ENCODE measurements around the gene PAQR8. TPM values are rescaled to one million over a fixed set of nuclear protein-coding genes. Genes with fewer than 3 reads are reported as not detected.
A peak's percentile ranks its signal among the peaks of the same experiment; 100 is the strongest.

PAQR8 gene
- polyA plus RNA-seq, 1 of the 3 experiments (the other 2 are of a cell fraction): 2.3 TPM

- no peaks in the 10 kb centered on the region for H4K20me1 ChIP-seq (ENCODE audit: insufficient read depth)
- CTCF ChIA-PET: interaction anchor here (0.7 to 6.2 kb wide), 9 partner anchors 10 to 260 kb away, joined by 3 to 94 read pairs (median 8); partner anchors contain the start of gene TMEM14A
- peaks cover 40% of the 10 kb centered on the region for H3F3A ChIP-seq (replicated peaks; ENCODE audit: insufficient read depth)
- DNase-seq: no peak
- H3K4me3 ChIP-seq (ENCODE audit: low read depth in 2 of 2, low read length in 1 of 2): no peak overlapping the region
- H3K79me2 ChIP-seq (ENCODE audit: insufficient read depth): peaks cover 21% of the 10 kb centered on the region
- H3K9ac ChIP-seq: 0 out of 2 replicates have a peak overlapping the region, but pooled peaks have one; percentile 2
- 70% methylated on average over 1 of the region's 1 CpG for WGBS (ENCODE audit: low lambda C conversion rate)
- no peaks in the 10 kb centered on the region for H3K27me3 ChIP-seq (ENCODE audit: insufficient read depth)
- H3K4me2 ChIP-seq: peak overlapping the region; percentile 42; the same call in 1 of the 2 replicates
- TF ChIP-seq PBX3 (IDR thresholded peaks at IDR 0.05) (no peak), MXI1 (IDR thresholded peaks at IDR 0.05; ENCODE audit: low read depth, low read length) (no peak), RAD21 (IDR thresholded peaks at IDR 0.05; ENCODE audit: low read length) (no peak), ELF1 (IDR thresholded peaks at IDR 0.05) (no peak), TEAD4 (IDR thresholded peaks at IDR 0.05; ENCODE audit: borderline replicate concordance, insufficient read depth) (no peak), NRF1 (IDR thresholded peaks at IDR 0.05; ENCODE audit: low read depth, low read length) (no peak)
- H2AFZ ChIP-seq (ENCODE audit: low read depth): no peak overlapping the region
- no peaks in the 10 kb centered on the region for H3K9me2 ChIP-seq
- POLR2A ChIA-PET: no interaction called here
- no peaks in the 10 kb centered on the region for H3K36me3 ChIP-seq (replicated peaks in 1 of 2; ENCODE audit: control insufficient read depth in 1 of 2, insufficient read depth in 2 of 2, low read length in 1 of 2)
- peak overlapping the region; percentile 61 to 97; a peak in 2 of 4 replicates for H3K27ac ChIP-seq (ENCODE audit: low read depth in 2 of 2, low read length in 1 of 2)
- peaks cover 20 to 37% of the 10 kb centered on the region in 2 experiments for H3K4me1 ChIP-seq (ENCODE audit: control insufficient read depth in 1 of 2, insufficient read depth in 2 of 2, low read depth in 1 of 2, low read length in 1 of 2)
- H3K9me3 ChIP-seq: no peaks in the 10 kb centered on the region
These were observed 53.4 kb downstream of the PAQR8 start for GRCh38 chr6:52415333-52415732.

- peaks cover 29% of the 10 kb centered on the region for H3K79me2 ChIP-seq (ENCODE audit: insufficient read depth)
- H3K9me2 ChIP-seq: no peaks in the 10 kb centered on the region
- 0 out of 2 replicates have a peak overlapping the region, but pooled peaks have one; percentile 2 for H3K9ac ChIP-seq
- no peak overlapping the region; a peak in 1 of 4 replicates for H3K4me3 ChIP-seq (ENCODE audit: low read depth in 2 of 2, low read length in 1 of 2)
- no peaks in the 10 kb centered on the region for H3K36me3 ChIP-seq (replicated peaks in 1 of 2; ENCODE audit: control insufficient read depth in 1 of 2, insufficient read depth in 2 of 2, low read length in 1 of 2)
- WGBS (ENCODE audit: low lambda C conversion rate): 38% methylated on average over 6 of the region's 6 CpGs
- CTCF ChIA-PET: interaction anchor here (0.6 to 6.2 kb wide), 29 partner anchors 8 to 259 kb away, joined by 3 to 94 read pairs (median 5); partner anchors contain the start of gene TMEM14A
- POLR2A ChIA-PET: no interaction called here
- H3F3A ChIP-seq (replicated peaks; ENCODE audit: insufficient read depth): peaks cover 40% of the 10 kb centered on the region
- H3K9me3 ChIP-seq: no peaks in the 10 kb centered on the region
- H3K4me2 ChIP-seq: peak overlapping the region; percentile 42; the same call in 1 of the 2 replicates
- no peak overlapping the region for H2AFZ ChIP-seq (ENCODE audit: low read depth)
- peak overlapping the region; percentile 61 to 97; a peak in 3 of 4 replicates for H3K27ac ChIP-seq (ENCODE audit: low read depth in 2 of 2, low read length in 1 of 2)
- H3K4me1 ChIP-seq (ENCODE audit: control insufficient read depth in 1 of 2, insufficient read depth in 2 of 2, low read depth in 1 of 2, low read length in 1 of 2): peaks cover 20 to 37% of the 10 kb centered on the region in 2 experiments
- no peaks in the 10 kb centered on the region for H4K20me1 ChIP-seq (ENCODE audit: insufficient read depth)
- H3K27me3 ChIP-seq (ENCODE audit: insufficient read depth): no peaks in the 10 kb centered on the region
- DNase-seq: no peak
- TF ChIP-seq FOXM1 (IDR thresholded peaks at IDR 0.05; ENCODE audit: low read depth): peak; percentile 23; the same call in 1 of the 2 replicates
- peak; percentile 60 for TF ChIP-seq PBX3 (IDR thresholded peaks at IDR 0.05)
- no peak for TF ChIP-seq SIN3A (IDR thresholded peaks at IDR 0.05; ENCODE audit: borderline replicate concordance, low read depth, low read length)
- TF ChIP-seq USF1 (IDR thresholded peaks at IDR 0.05; ENCODE audit: borderline replicate concordance, low read depth): peak; percentile 83
- TF ChIP-seq TCF12 (IDR thresholded peaks at IDR 0.05): peak; percentile 40; the same call in 1 of the 2 replicates
- TF ChIP-seq NFIC (IDR thresholded peaks at IDR 0.05; ENCODE audit: borderline replicate concordance): no peak
- TF ChIP-seq CTCF (IDR thresholded peaks at IDR 0.05): no peak
- TF ChIP-seq REST (IDR thresholded peaks at IDR 0.05; ENCODE audit: low read depth, low read length): no peak
- TF ChIP-seq JUND (IDR thresholded peaks at IDR 0.05): peak; percentile 54
- no peak for TF ChIP-seq ELF1 (IDR thresholded peaks at IDR 0.05)
- TF ChIP-seq GATA2 (CRISPR knock-in tag; IDR thresholded peaks at IDR 0.05): no peak
- no peak for TF ChIP-seq USF2 (IDR thresholded peaks at IDR 0.05; ENCODE audit: borderline replicate concordance, low read depth, low read length)
These were observed 54.1 kb downstream of the PAQR8 start for GRCh38 chr6:52415917-52416628.
